CD8-positive, alpha-beta memory T cell (primary cell): ENCODE measurements around the gene RIPOR1. TPM values are rescaled to one million over a fixed set of nuclear protein-coding genes. Genes with fewer than 3 reads are reported as not detected.

Source experiments
- CTCF ChIA-PET: fragments of 350-600 bp; sonication (Branson Sonifier 250); formaldehyde crosslinking; loops from one replicate; lab custom pipeline; 2021; ENCODE audit warnings: antibody characterized with exemption; lab: Charles Lee
- POLR2A ChIA-PET: fragments of 350-600 bp; sonication (Branson Sonifier 250); formaldehyde crosslinking; loops from one replicate; lab custom pipeline; 2021; ENCODE audit warnings: antibody characterized with exemption; lab: Charles Lee
- DNase-seq, 5 donors: peaks; one replicate each; pipeline versions ENCODE4 v3.0.0 to v3.0.0-alpha.2; 2020 to 2022; ENCODE audit warnings: mixed read lengths in 1 of 5
- H3K27ac ChIP-seq: one replicate; pipeline ENCODE4 v1.7.0; 2013; ENCODE audit warnings: low read depth, mild to moderate bottlenecking, low read length, moderate library complexity
- H3K27me3 ChIP-seq: 2 replicates; pipeline ENCODE4 v1.7.0; 2013; ENCODE audit warnings: low read length, mild to moderate bottlenecking; ENCODE audit not compliant: insufficient read depth, poor library complexity, severe bottlenecking
- H3K36me3 ChIP-seq: 2 replicates; pipeline ENCODE4 v1.7.0; 2013; ENCODE audit warnings: mild to moderate bottlenecking, low read length, moderate library complexity; ENCODE audit not compliant: insufficient read depth
- H3K4me1 ChIP-seq: 2 replicates; pipeline ENCODE4 v1.7.0; 2013; ENCODE audit warnings: mild to moderate bottlenecking, low read length, moderate library complexity; ENCODE audit not compliant: insufficient read depth
- H3K4me3 ChIP-seq: 2 replicates; pipeline ENCODE4 v1.7.0; 2013; ENCODE audit warnings: mild to moderate bottlenecking, low read length
- H3K9me3 ChIP-seq: 2 replicates; pipeline ENCODE4 v1.7.0; 2013; ENCODE audit warnings: mild to moderate bottlenecking, low read length
- H3K27ac Mint-ChIP-seq, 8 donors: one replicate each; pipeline ENCODE4 v1.8.0; 2020 to 2021; ENCODE audit warnings: mixed read lengths in 8 of 8, mild to moderate bottlenecking in 6 of 8, inconsistent platforms in 3 of 8, moderate library complexity in 3 of 8
- H3K27me3 Mint-ChIP-seq, 2 donors: one replicate each; pipeline ENCODE4 v1.8.0; 2020 to 2021; ENCODE audit warnings: mixed read lengths in 2 of 2, mild to moderate bottlenecking in 1 of 2, moderate library complexity in 1 of 2
- H3K36me3 Mint-ChIP-seq, 3 donors: one replicate each; pipeline ENCODE4 v1.8.0; 2020 to 2021; ENCODE audit warnings: mixed read lengths in 3 of 3, inconsistent platforms in 1 of 3, mild to moderate bottlenecking in 1 of 3
- H3K4me1 Mint-ChIP-seq, 3 donors: one replicate each; pipeline ENCODE4 v1.8.0; 2020 to 2021; ENCODE audit warnings: mixed read lengths in 3 of 3, inconsistent platforms in 1 of 3, mild to moderate bottlenecking in 1 of 3
- H3K4me3 Mint-ChIP-seq, 7 donors: one replicate each; pipeline ENCODE4 v1.8.0; 2020 to 2021; ENCODE audit warnings: mixed read lengths in 7 of 7, mild to moderate bottlenecking in 6 of 7, moderate library complexity in 4 of 7, inconsistent platforms in 2 of 7
- H3K9me3 Mint-ChIP-seq, 5 donors: one replicate each; pipeline ENCODE4 v1.8.0; 2020 to 2022; ENCODE audit warnings: mixed read lengths in 5 of 5, mild to moderate bottlenecking in 3 of 5, moderate library complexity in 2 of 5, inconsistent platforms in 1 of 5
- polyA plus RNA-seq: library from polyadenylated mRNA; unstranded; fragments of 300-500 nt; fragmentation: Illumina TruSeq; gene quantifications from one replicate; pipeline ENCODE4 v1.2.3, GENCODE V29; 2021
- total RNA-seq, 2 experiments: library from RNA; stranded (reverse); gene quantifications; one replicate each; pipeline ENCODE4 v1.2.3, GENCODE V29; 2021

RIPOR1 gene
- total and polyA plus RNA-seq, 3 experiments from 2014 or later, result 6.1 to 27.4 (median 23.2) TPM

- H3K9me3 ChIP-seq, result no peaks in the 10 kb centered on the region
- H3K36me3 ChIP-seq, result no peaks in the 10 kb centered on the region
- CTCF ChIA-PET, result interaction anchor here (0.9 to 6.8 kb wide), 17 partner anchors 10 to 106 kb away, joined by 3 to 164 read pairs (median 6); partner anchors contain the start of genes C16orf86, CARMIL2 and PARD6A
- POLR2A ChIA-PET, result interaction anchor here (0.7 to 5.0 kb wide), 15 partner anchors 8 to 732 kb away, joined by 3 to 46 read pairs (median 7); partner anchors contain the start of genes ACD, ATP6V0D1, CARMIL2 and NAE1
- no peaks in the 10 kb centered on the region for H3K27me3 ChIP-seq
- H3K9me3 Mint-ChIP-seq, result no peaks in the 10 kb centered on the region
- H3K27ac Mint-ChIP-seq, result peak within 1 kb of the TSS; percentile 85 to 96 (median 93)
- H3K36me3 Mint-ChIP-seq, result peaks cover 0 to 13% (median 0%) of the 10 kb centered on the region in 3 donors
- H3K4me1 Mint-ChIP-seq, result peaks cover 38 to 60% (median 52%) of the 10 kb centered on the region in 3 donors
- H3K4me3 Mint-ChIP-seq, result peak within 1 kb of the TSS; percentile 87 to 98 (median 95)
- peak within 1 kb of the TSS; percentile 88 for H3K27ac ChIP-seq
- H3K4me1 ChIP-seq, result peaks cover 35% of the 10 kb centered on the region
- peak in 4 of 5 donors; percentile 78 to 90 (median 84) for DNase-seq
- no peaks in the 10 kb centered on the region for H3K27me3 Mint-ChIP-seq
- peak within 1 kb of the TSS; percentile 88 for H3K4me3 ChIP-seq
Measured at GRCh38 chr16:67562526-67562917, 33.9 kb downstream of the RIPOR1 start, which contains the start of gene CTCF. Gene CTCF (plus strand): TSS chr16:67562526. CDS start chr16:67610833, 48,307 bp downstream.

- Histone ChIP-seq H3K27me3 (no peaks in the 10 kb centered on the region), H3K27ac (peak overlapping the region; percentile 88), H3K4me3 (peak overlapping the region; percentile 88), H3K36me3 (no peaks in the 10 kb centered on the region), H3K9me3 (no peaks in the 10 kb centered on the region), H3K4me1 (peaks cover 35% of the 10 kb centered on the region)
- peaks cover 39 to 63% (median 52%) of the 10 kb centered on the region in 3 donors for H3K4me1 Mint-ChIP-seq
- no peaks in the 10 kb centered on the region for H3K27me3 Mint-ChIP-seq
- peak overlapping the region; percentile 80 to 96 (median 92) for H3K27ac Mint-ChIP-seq
- ChIA-PET CTCF (interaction anchor here (0.9 to 6.8 kb wide), 16 partner anchors 10 to 105 kb away, joined by 3 to 164 read pairs (median 7); partner anchors contain the start of genes ATP6V0D1, C16orf86 and CARMIL2), POLR2A (interaction anchor here (0.6 to 5.0 kb wide), 17 partner anchors 9 to 1814 kb away, joined by 3 to 46 read pairs (median 4); partner anchors contain the start of genes ACD, ATP6V0D1, CARMIL2 and NAE1)
- DNase-seq, result peak; percentile 50 to 79 (median 68)
- H3K36me3 Mint-ChIP-seq, result peaks cover 0 to 12% (median 0%) of the 10 kb centered on the region in 3 donors
- no peaks in the 10 kb centered on the region for H3K9me3 Mint-ChIP-seq
- peak overlapping the region; percentile 82 to 98 (median 95) for H3K4me3 Mint-ChIP-seq
Measured at GRCh38 chr16:67562918-67563707, 34.5 kb downstream of the RIPOR1 start.

- H3K36me3 ChIP-seq, result no peaks in the 10 kb centered on the region
- H3K4me1 ChIP-seq, result peaks cover 35% of the 10 kb centered on the region
- POLR2A ChIA-PET, result interaction anchor here (0.7 to 5.0 kb wide), 12 partner anchors 8 to 522 kb away, joined by 3 to 46 read pairs (median 7); partner anchors contain the start of genes ACD, CARMIL2, NFATC3 and PARD6A
- peak in 3 of 5 donors; percentile 19 to 56 (median 35) for DNase-seq
- no peaks in the 10 kb centered on the region for H3K9me3 ChIP-seq
- Mint-ChIP-seq H3K27ac (peak overlapping the region; percentile 80 to 96 (median 92)), H3K36me3 (peaks cover 0 to 11% (median 0%) of the 10 kb centered on the region in 3 donors), H3K27me3 (no peaks in the 10 kb centered on the region), H3K9me3 (no peaks in the 10 kb centered on the region), H3K4me3 (peak overlapping the region; percentile 82 to 98 (median 95)), H3K4me1 (peaks cover 39 to 70% (median 52%) of the 10 kb centered on the region in 3 donors)
- no peaks in the 10 kb centered on the region for H3K27me3 ChIP-seq
- H3K27ac ChIP-seq, result peak overlapping the region; percentile 88
- CTCF ChIA-PET, result interaction anchor here (1.0 to 6.8 kb wide), 15 partner anchors 9 to 104 kb away, joined by 3 to 164 read pairs (median 7); partner anchors contain the start of genes ATP6V0D1, C16orf86 and CARMIL2
- H3K4me3 ChIP-seq, result peak overlapping the region; percentile 88
Measured at GRCh38 chr16:67563708-67564468, 35.3 kb downstream of the RIPOR1 start.

DNA sequence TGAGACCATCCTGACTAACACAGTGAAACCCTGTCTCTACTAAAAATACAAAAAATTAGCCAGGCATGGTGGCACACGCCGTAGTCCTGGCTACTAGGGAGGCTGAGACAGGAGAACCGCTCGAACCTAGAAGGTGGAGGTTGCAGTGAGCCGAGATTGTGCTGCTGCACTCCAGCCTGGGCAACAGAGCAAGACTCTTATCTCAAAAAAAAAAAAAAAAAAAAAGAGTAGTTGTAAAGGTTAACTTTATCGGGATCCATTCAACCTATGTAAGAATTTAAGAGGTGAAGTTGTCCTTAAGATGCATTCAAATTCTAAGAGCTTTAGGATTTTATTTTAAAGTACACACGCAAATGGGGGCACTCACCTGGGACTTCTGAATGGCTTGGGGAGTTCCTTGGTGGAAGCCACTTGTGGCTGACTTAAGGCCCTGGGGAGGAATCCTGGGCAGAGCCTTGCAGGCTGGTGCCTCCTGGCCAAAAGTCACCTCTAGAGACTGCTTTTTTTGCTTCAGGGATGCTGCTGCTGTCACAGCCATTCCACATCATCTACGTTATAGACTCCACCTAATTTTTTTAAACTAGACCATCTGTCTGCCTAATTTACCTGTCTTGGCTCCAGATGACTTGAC, 37.0 kb downstream of the RIPOR1 start:
- H3K4me1 Mint-ChIP-seq, result peaks cover 39 to 70% (median 48%) of the 10 kb centered on the region in 3 donors
- POLR2A ChIA-PET, result interaction anchor here (0.6 kb wide), 1 partner anchor 11 kb away, joined by 6 read pairs; no protein-coding TSS in a partner anchor
- H3K36me3 ChIP-seq, result no peaks in the 10 kb centered on the region
- peak overlapping the region in 6 of 8 donors; percentile 15 to 79 (median 26) for H3K27ac Mint-ChIP-seq
- CTCF ChIA-PET, result interaction anchor here (0.7 kb wide), 1 partner anchor 49 kb away, joined by 3 read pairs; no protein-coding TSS in a partner anchor
- no peaks in the 10 kb centered on the region for H3K9me3 Mint-ChIP-seq
- H3K4me3 Mint-ChIP-seq, result peak overlapping the region in 5 of 7 donors; percentile 25 to 75 (median 38)
- H3K4me3 ChIP-seq, result no peak overlapping the region
- H3K9me3 ChIP-seq, result no peaks in the 10 kb centered on the region
- H3K36me3 Mint-ChIP-seq, result peaks cover 0 to 5% (median 0%) of the 10 kb centered on the region in 3 donors
- peaks cover 31% of the 10 kb centered on the region for H3K4me1 ChIP-seq
- DNase-seq, result no peak
- no peaks in the 10 kb centered on the region for H3K27me3 Mint-ChIP-seq
- H3K27me3 ChIP-seq, result no peaks in the 10 kb centered on the region
- H3K27ac ChIP-seq, result no peak overlapping the region

DNA sequence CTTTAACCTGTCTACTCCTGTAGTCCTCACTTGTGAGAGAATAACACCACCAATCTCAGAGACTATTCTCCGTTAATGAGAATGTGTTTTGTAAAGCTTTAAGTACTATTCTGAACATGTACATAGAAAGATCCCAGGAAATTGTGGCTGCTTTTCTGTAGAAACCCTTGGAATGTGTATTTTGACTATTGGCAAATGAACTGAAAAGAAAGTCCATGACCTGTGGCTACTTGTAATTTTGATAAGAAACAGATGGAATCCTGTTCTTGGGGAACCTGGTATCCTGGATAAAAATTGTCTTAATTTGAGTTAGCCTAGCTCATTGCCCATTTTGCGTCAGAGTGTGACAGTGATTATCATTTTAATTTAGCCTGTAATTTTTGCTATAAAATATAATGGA, 42.8 kb downstream of the RIPOR1 start:
- Histone ChIP-seq H3K27me3 (no peaks in the 10 kb centered on the region), H3K4me3 (no peak overlapping the region), H3K4me1 (peaks cover 6% of the 10 kb centered on the region), H3K36me3 (peaks cover 23% of the 10 kb centered on the region), H3K27ac (no peak overlapping the region), H3K9me3 (no peaks in the 10 kb centered on the region)
- POLR2A ChIA-PET, result interaction anchor here (0.9 kb wide), 1 partner anchor 8 kb away, joined by 3 read pairs; no protein-coding TSS in a partner anchor
- no peak for DNase-seq
- Mint-ChIP-seq H3K4me3 (no peak overlapping the region), H3K27ac (no peak overlapping the region), H3K27me3 (no peaks in the 10 kb centered on the region), H3K36me3 (peaks cover 0 to 45% (median 11%) of the 10 kb centered on the region in 3 donors), H3K9me3 (no peaks in the 10 kb centered on the region), H3K4me1 (peaks cover 19 to 56% (median 30%) of the 10 kb centered on the region in 3 donors)
- CTCF ChIA-PET, result interaction anchor here (1.0 to 2.4 kb wide), 4 partner anchors 10 to 57 kb away, joined by 3 to 6 read pairs (median 4); no protein-coding TSS in a partner anchor

- no peak overlapping the region for H3K27ac ChIP-seq
- no peak for DNase-seq
- H3K4me3 Mint-ChIP-seq, result no peak overlapping the region
- H3K4me3 ChIP-seq, result no peak overlapping the region
- no peaks in the 10 kb centered on the region for H3K9me3 Mint-ChIP-seq
- peaks cover 6% of the 10 kb centered on the region for H3K4me1 ChIP-seq
- H3K27me3 Mint-ChIP-seq, result no peaks in the 10 kb centered on the region
- H3K27ac Mint-ChIP-seq, result peak overlapping the region in 2 of 8 donors; percentile 33 to 39
- no peaks in the 10 kb centered on the region for H3K27me3 ChIP-seq
- peaks cover 23% of the 10 kb centered on the region for H3K36me3 ChIP-seq
- peaks cover 19 to 56% (median 25%) of the 10 kb centered on the region in 3 donors for H3K4me1 Mint-ChIP-seq
- peaks cover 0 to 48% (median 11%) of the 10 kb centered on the region in 3 donors for H3K36me3 Mint-ChIP-seq
- H3K9me3 ChIP-seq, result no peaks in the 10 kb centered on the region
- ChIA-PET POLR2A (interaction anchor here (0.9 kb wide), 1 partner anchor 9 kb away, joined by 3 read pairs; no protein-coding TSS in a partner anchor), CTCF (interaction anchor here (1.0 to 2.4 kb wide), 5 partner anchors 9 to 58 kb away, joined by 3 to 6 read pairs (median 5); partner anchors contain the start of gene CTCF)
Measured at GRCh38 chr16:67571981-67572431, 43.4 kb downstream of the RIPOR1 start.
